Fibroblast of lung (primary cell): ENCODE results near the gene GMEB1. TPM values are rescaled to one million over a fixed set of nuclear protein-coding genes. Genes with fewer than 3 reads are reported as not detected.
A peak's percentile ranks its signal among the peaks of the same experiment; 100 is the strongest.

ENCODE experiments used
- DNase-seq, 2 donors: peaks; one replicate each; pipeline versions ENCODE4 v3.0.0 to v3.0.0-alpha.2; 2010; ENCODE audit warnings: low read depth in 2 of 2
- H2AFZ ChIP-seq: 2 replicates; pipeline ENCODE4 v1.5.1; 2012; ENCODE audit warnings: low read length, control low read depth, inconsistent platforms
- H3K27ac ChIP-seq: 2 replicates; pipeline ENCODE4 v1.5.1; 2011; ENCODE audit warnings: low read length, control low read depth; ENCODE audit not compliant: insufficient read depth
- H3K27me3 ChIP-seq: 2 replicates; pipeline ENCODE4 v1.5.1; 2011; ENCODE audit warnings: mild to moderate bottlenecking, low read length; ENCODE audit not compliant: control insufficient read depth, insufficient read depth
- H3K36me3 ChIP-seq: 2 replicates; pipeline ENCODE4 v1.5.1; 2011; ENCODE audit warnings: low read length; ENCODE audit not compliant: control insufficient read depth, insufficient read depth
- H3K4me1 ChIP-seq: 2 replicates; pipeline ENCODE4 v1.5.1; 2011; ENCODE audit warnings: low read length; ENCODE audit not compliant: control insufficient read depth, insufficient read depth; ENCODE audit errors: extremely low read depth
- H3K4me2 ChIP-seq: 2 replicates; pipeline ENCODE4 v1.5.1; 2011; ENCODE audit warnings: low read length, control low read depth; ENCODE audit not compliant: insufficient read depth; ENCODE audit errors: extremely low read depth
- H3K4me3 ChIP-seq, 4 experiments: fragments of 200-600 bp in 1 of 4; sonication (generic) in 1 of 4; replicated peaks in 1 of 4; 2 replicates each; pipeline ENCODE4 v1.5.1; 2011 to 2016; ENCODE audit warnings: low read length in 4 of 4, low read depth in 3 of 4, mild to moderate bottlenecking in 3 of 4, control low read depth in 2 of 4, inconsistent platforms in 1 of 4, mixed read lengths in 1 of 4; ENCODE audit not compliant: insufficient read depth in 1 of 4; ENCODE audit errors: control extremely low read depth in 1 of 4
- H3K79me2 ChIP-seq: 2 replicates; pipeline ENCODE4 v1.5.1; 2012; ENCODE audit warnings: mild to moderate bottlenecking, low read length, inconsistent platforms; ENCODE audit not compliant: control insufficient read depth, insufficient read depth
- H3K9ac ChIP-seq: 2 replicates; pipeline ENCODE4 v1.5.1; 2011; ENCODE audit warnings: mild to moderate bottlenecking, low read length, control low read depth; ENCODE audit not compliant: insufficient read depth
- H3K9me3 ChIP-seq: 2 replicates; pipeline ENCODE4 v1.5.1; 2012; ENCODE audit warnings: low read depth, low read length; ENCODE audit not compliant: control insufficient read depth, insufficient read depth
- H4K20me1 ChIP-seq: 2 replicates; pipeline ENCODE4 v1.5.1; 2011; ENCODE audit warnings: low read length; ENCODE audit not compliant: control insufficient read depth, insufficient read depth; ENCODE audit errors: extremely low read depth
- CTCF ChIP-seq, 2 donors: IDR thresholded peaks in 1 of 2; conservative IDR thresholded peaks in 1 of 2; 1 replicate in 1 of 2; 2 replicates in 1 of 2; pipeline ENCODE4 v1.5.1; 2011 to 2012; ENCODE audit warnings: low read length in 2 of 2, control low read depth in 1 of 2, inconsistent platforms in 1 of 2, low read depth in 1 of 2, mild to moderate bottlenecking in 1 of 2
- EZH2 ChIP-seq: IDR thresholded peaks from 2 replicates; pipeline ENCODE4 v1.5.1; 2012; ENCODE audit warnings: low read length, control low read depth, mild to moderate bottlenecking; ENCODE audit errors: missing control alignments
- polyA plus RNA-seq, 2 donors: library from polyadenylated mRNA; depleted of rRNA in 1 of 2; stranded (reverse) in 1 of 2; unstranded in 1 of 2; fragments of >200 nt; gene quantifications; 2 replicates each; pipeline ENCODE4 v1.2.1, GENCODE V29; 2011 to 2012; ENCODE audit warnings: missing spikeins in 1 of 2
- total RNA-seq: library from RNA; depleted of rRNA; stranded (reverse); fragments of >200 nt; gene quantifications from 2 replicates; pipeline ENCODE4 v1.2.1, GENCODE V29; 2014

GMEB1 gene
- total and polyA plus RNA-seq, 2 donors (not counting 1 experiment from before 2014, with no cell fraction given), result 5.4 to 8.9 TPM

GRCh38 chr1:28735961-28736449, 67.4 kb downstream of the GMEB1 start:
- peaks cover 40% of the 10 kb centered on the region for H3K79me2 ChIP-seq
- H3K27me3 ChIP-seq, result no peaks in the 10 kb centered on the region
- peak overlapping the region; percentile 80 for H3K4me2 ChIP-seq
- H3K4me1 ChIP-seq, result peaks cover 2% of the 10 kb centered on the region
- peak overlapping the region; percentile 77 for H3K27ac ChIP-seq
- H3K36me3 ChIP-seq, result peaks cover 3% of the 10 kb centered on the region
- H3K4me3 ChIP-seq, result peak overlapping the region; percentile 30 to 93 (median 50)
- peak overlapping the region; percentile 94 for H3K9ac ChIP-seq
- no peaks in the 10 kb centered on the region for H4K20me1 ChIP-seq
- no peaks in the 10 kb centered on the region for H3K9me3 ChIP-seq
- peak overlapping the region; percentile 90 for H2AFZ ChIP-seq
- DNase-seq, result peak in 1 of 2 donors; percentile 23
- TF ChIP-seq CTCF (conservative IDR thresholded peaks at IDR 0.05 in 1 of 2, IDR thresholded peaks at IDR 0.05 in 1 of 2; ENCODE audit: low read depth in 1 of 2, low read length in 2 of 2) (no peak), EZH2 (no peak)

GRCh38 chr1:28736450-28737306, 68.1 kb downstream of the GMEB1 start, which contains the start of gene YTHDF2:
TSS of gene YTHDF2 (plus strand) at chr1:28736940. CDS start at chr1:28737121, 181 bp downstream.
- H3K4me2 ChIP-seq, result peak within 1 kb of the TSS; percentile 80
- DNase-seq, result peak; percentile 96 to 97
- peaks cover 2% of the 10 kb centered on the region for H3K4me1 ChIP-seq
- H3K79me2 ChIP-seq, result peaks cover 46% of the 10 kb centered on the region
- no peaks in the 10 kb centered on the region for H3K27me3 ChIP-seq
- no peaks in the 10 kb centered on the region for H4K20me1 ChIP-seq
- H3K9me3 ChIP-seq, result no peaks in the 10 kb centered on the region
- peak within 1 kb of the TSS; percentile 94 for H3K9ac ChIP-seq
- H3K36me3 ChIP-seq, result peaks cover 3% of the 10 kb centered on the region
- peak within 1 kb of the TSS; percentile 90 for H2AFZ ChIP-seq
- H3K4me3 ChIP-seq, result peak within 1 kb of the TSS; percentile 58 to 95 (median 87)
- H3K27ac ChIP-seq, result peak within 1 kb of the TSS; percentile 87
- TF ChIP-seq CTCF (conservative IDR thresholded peaks at IDR 0.05 in 1 of 2, IDR thresholded peaks at IDR 0.05 in 1 of 2; ENCODE audit: low read depth in 1 of 2, low read length in 2 of 2) (peak; percentile 75 to 79), EZH2 (no peak)
